Skin of body (tissue), 2 donors: ENCODE results near the gene PCYOX1L. TPM values are rescaled to one million over a fixed set of nuclear protein-coding genes. Genes with fewer than 3 reads are reported as not detected.

Experiments used
- DNase-seq: peaks from one replicate; lab custom pipeline; 2025; lab: John Stamatoyannopoulos, UW
- total RNA-seq: library from RNA; depleted of rRNA; stranded (reverse); fragments of >200 nt; gene quantifications from one replicate; pipeline ENCODE4 v1.2.3, GENCODE V29; 2014

The PCYOX1L gene
- total RNA-seq, result 6.5 TPM

- DNase-seq, result peak; percentile 92
Measured at GRCh38 chr5:149357370-149358293, at the start of gene PCYOX1L. TSS of gene PCYOX1L (plus strand) at chr5:149358046. CDS start at chr5:149358069, 23 bp downstream.

GRCh38 chr5:149309354-149309753 is 48.5 kb upstream of the PCYOX1L start:
- DNase-seq, result no peak

- no peak for DNase-seq
Measured at GRCh38 chr5:149310488-149310887, 47.4 kb upstream of the PCYOX1L start.

- DNase-seq, result no peak
Measured at GRCh38 chr5:149310947-149311658, 46.7 kb upstream of the PCYOX1L start.

- DNase-seq, result no peak
Measured at GRCh38 chr5:149313151-149313841, 44.5 kb upstream of the PCYOX1L start.

- DNase-seq, result no peak
Measured at GRCh38 chr5:149314571-149315111, 43.2 kb upstream of the PCYOX1L start.

- DNase-seq, result no peak
Measured at GRCh38 chr5:149315753-149316152, 42.1 kb upstream of the PCYOX1L start.

- DNase-seq, result peak; percentile 32
Measured at GRCh38 chr5:149317281-149318048, 40.4 kb upstream of the PCYOX1L start.

- DNase-seq, result no peak
Measured at GRCh38 chr5:149319174-149319573, 38.7 kb upstream of the PCYOX1L start.

- DNase-seq, result peak; percentile 77
Measured at GRCh38 chr5:149320791-149321330, 37.0 kb upstream of the PCYOX1L start.

- no peak for DNase-seq
Measured at GRCh38 chr5:149322518-149322917, 35.3 kb upstream of the PCYOX1L start.

- DNase-seq, result no peak
Measured at GRCh38 chr5:149323210-149323609, 34.6 kb upstream of the PCYOX1L start.

GRCh38 chr5:149323621-149324205 is 34.1 kb upstream of the PCYOX1L start:
- DNase-seq, result no peak

- DNase-seq, result no peak
Measured at GRCh38 chr5:149324641-149325040, 33.2 kb upstream of the PCYOX1L start.

GRCh38 chr5:149325166-149325735 is 32.6 kb upstream of the PCYOX1L start:
- no peak for DNase-seq

GRCh38 chr5:149325894-149326293 is 32.0 kb upstream of the PCYOX1L start:
- no peak for DNase-seq

- no peak for DNase-seq
Measured at GRCh38 chr5:149326611-149327010, 31.2 kb upstream of the PCYOX1L start.

GRCh38 chr5:149328177-149328576 is 29.7 kb upstream of the PCYOX1L start:
- no peak for DNase-seq

- DNase-seq, result no peak
Measured at GRCh38 chr5:149333711-149334443, 24.0 kb upstream of the PCYOX1L start.
